ENCODE measurements around the gene SNX25.
"Not testable (repeated sequence)": the region's sequence is repeated elsewhere in the genome, so short reads cannot be mapped to it uniquely, and the experiment has no call there.

The SNX25 gene

DNA sequence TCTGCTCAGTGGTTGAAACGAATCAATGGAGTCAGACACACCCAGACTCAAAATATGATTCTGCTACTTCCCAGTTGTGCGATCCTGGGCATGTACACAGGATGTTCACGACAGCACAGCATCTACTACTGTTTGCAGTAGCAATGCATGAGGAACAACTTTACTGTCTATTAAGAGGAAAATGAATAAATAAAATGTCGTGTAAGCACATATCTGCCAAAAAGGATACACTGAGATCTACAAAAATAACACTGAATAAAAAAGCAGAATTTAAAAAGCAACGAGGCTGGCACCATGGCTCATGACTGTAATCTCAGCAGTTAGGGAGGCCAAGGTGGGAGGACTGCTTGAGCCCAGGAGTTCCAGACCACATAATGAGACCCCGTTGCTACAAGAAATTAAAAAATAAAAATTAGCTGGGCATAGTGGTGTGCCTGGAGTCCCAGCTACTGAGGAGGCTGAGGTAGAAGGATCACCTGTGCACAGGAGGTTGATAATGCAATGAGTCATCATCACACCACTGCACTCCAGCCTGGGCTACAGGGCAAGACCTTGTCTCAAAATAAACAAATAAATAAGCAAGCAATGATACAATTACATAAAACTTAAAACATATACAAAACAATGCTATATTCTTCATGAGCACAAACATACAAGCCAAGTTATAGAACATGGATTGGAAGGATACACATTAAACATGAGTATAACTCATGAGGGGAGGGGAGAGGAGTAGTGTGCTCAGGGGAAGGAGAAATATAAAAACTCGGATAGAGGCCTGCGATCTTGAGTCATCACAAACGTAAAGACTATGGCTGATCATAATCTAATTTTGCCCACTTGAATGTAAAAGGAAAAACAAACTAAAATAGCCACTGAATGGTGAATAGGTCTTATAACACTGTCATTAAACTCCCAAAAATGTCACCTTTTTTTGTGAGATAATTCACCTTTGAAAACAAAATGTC, 14.2 kb upstream of the SNX25 start:
- no peak for TF ChIP-seq CTCF (IDR thresholded peaks at IDR 0.05; ENCODE audit: borderline replicate concordance, control extremely low read depth, extremely low read depth, insufficient read depth, missing control alignments)
- in situ Hi-C loops (cut with MboI; ENCODE audit: low sequenced_read_pairs, unreplicated experiment) = no loop called here
- no peak for DNase-seq (ENCODE audit: low spot score)

- no peak for TF ChIP-seq CTCF (IDR thresholded peaks at IDR 0.05; ENCODE audit: borderline replicate concordance, control extremely low read depth, extremely low read depth, insufficient read depth, missing control alignments)
- in situ Hi-C loops (cut with MboI; ENCODE audit: low sequenced_read_pairs, unreplicated experiment) = no loop called here
- DNase-seq (ENCODE audit: low spot score) = no peak
Observed at GRCh38 chr4:185196437-185196836, 13.0 kb upstream of the SNX25 start.

GRCh38 chr4:185198189-185198588, 11.2 kb upstream of the SNX25 start:
- DNase-seq (ENCODE audit: low spot score); in situ Hi-C loops (cut with MboI; ENCODE audit: low sequenced_read_pairs, unreplicated experiment): not testable (repeated sequence)

DNA sequence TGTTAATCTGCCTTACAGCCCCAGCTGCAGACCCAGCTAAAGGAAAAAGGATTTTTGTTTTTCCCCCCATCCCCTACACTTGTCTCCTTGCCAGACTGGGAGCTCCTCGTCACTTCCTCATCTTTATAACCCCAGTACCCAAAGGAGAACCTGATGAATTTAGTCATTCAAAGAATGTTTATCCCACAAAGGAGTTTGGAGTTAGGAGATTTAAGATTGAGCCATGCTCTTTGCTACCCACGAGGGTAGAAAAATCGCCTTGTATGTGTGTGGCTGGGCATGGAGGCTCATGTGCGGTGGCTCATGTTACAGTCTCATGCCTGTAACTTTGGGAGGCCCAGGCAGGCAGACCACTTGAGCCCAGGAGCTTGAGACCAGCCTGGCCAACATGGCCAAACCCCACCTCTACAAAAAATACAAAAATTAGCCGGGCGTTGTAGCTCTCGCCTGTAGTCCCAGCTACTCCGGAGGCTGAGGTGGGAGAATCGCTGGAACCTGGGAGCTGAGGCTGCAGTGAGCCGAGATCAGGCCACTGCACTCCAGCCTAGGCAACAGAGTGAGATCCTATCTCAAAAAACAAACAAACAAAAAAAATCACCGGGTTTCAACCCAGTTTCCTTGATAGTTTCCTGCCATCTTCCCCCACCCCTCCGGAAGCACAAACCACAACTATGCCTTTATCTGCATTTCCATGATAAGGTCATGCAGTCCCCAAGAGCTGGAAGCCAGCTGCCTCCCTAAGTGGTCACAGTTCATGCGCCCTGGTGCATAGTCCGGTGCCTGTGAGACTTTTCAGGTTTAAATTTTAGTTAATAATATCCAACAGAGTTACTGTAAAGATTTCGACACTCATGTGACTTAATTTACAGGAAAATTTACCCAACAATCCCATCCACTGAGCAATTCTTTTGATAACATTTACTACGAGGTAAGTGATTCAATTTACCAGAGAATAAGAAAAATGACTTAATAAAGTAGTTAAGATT, 7.1 kb upstream of the SNX25 start:
- DNase-seq (ENCODE audit: low spot score) = no peak
- TF ChIP-seq CTCF (IDR thresholded peaks at IDR 0.05; ENCODE audit: borderline replicate concordance, control extremely low read depth, extremely low read depth, insufficient read depth, missing control alignments) = no peak
- in situ Hi-C loops (cut with MboI; ENCODE audit: low sequenced_read_pairs, unreplicated experiment) = loop anchor here (10.0 kb wide), 1 partner anchor 103 kb away; no protein-coding TSS in a partner anchor

DNA sequence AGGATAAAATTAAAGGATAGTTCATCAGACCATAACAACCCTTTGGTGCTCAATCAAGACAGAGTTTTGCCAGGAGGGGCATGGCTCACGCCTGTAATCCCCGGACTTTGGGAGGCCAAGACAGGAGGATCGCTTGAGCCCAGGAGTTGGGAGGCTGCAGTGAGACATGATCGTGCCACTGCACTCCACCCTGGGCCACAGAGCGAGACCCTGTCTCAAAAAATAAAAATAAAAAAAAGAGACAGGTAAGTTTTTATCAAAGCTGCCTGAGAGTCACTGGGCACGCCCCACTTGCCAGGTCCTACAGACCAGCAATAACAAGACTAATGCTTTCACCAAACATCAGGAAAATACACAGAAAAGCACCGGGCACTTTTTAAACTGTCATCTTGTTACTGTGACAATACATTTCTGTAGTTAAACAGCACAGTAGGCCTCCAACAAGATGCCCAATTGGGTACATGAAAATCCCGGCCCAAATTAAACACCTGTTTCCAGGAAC, 6.4 kb upstream of the SNX25 start:
- no peak for DNase-seq (ENCODE audit: low spot score)
- in situ Hi-C loops (cut with MboI; ENCODE audit: low sequenced_read_pairs, unreplicated experiment) = loop anchor here (10.0 kb wide), 1 partner anchor 102 kb away; no protein-coding TSS in a partner anchor
- no peak for TF ChIP-seq CTCF (IDR thresholded peaks at IDR 0.05; ENCODE audit: borderline replicate concordance, control extremely low read depth, extremely low read depth, insufficient read depth, missing control alignments)

DNA sequence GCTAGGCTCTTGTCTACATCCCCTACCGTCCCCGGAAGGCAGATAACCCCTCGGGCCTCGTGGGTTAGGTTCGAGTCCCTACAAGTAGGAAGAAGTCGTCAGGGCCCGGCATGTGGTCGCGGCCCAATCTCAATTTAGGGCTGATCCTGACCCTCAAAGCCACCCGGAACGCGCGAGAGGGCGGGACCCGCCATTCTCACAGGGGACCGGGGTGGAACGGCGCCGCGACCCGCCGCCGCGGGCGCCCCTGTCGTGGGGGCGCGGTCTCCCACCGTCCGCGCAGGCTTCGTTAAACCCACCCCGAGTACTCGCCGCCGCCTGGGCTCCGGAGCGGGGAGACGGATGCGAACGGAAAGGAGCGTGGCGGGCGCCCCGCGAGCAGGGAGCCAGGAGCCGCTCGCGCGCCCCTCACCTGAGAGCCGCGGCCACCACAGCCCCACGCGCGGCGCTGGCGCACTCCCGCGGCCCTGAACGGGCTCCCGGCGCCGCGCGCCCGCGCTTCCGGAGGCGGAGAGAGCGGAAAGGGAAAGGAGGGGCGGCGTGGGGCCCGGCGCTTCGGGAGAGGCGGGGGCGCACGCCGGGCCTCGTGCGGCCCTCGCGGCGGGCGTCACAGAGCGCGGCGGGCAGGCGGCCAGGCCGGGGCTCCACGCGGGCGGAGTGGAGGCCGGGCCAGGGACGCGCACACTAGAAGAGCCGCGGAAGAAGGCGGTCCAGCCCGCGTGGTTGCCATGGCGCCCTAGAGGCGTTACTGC, 5.7 kb upstream of the SNX25 start, which contains the start of gene CFAP97:
Gene CFAP97 (minus strand): TSS at position 515 of the 752 bp plus-strand sequence. CDS start 12,804 bp downstream, outside the sequence.
- no peak for TF ChIP-seq CTCF (IDR thresholded peaks at IDR 0.05; ENCODE audit: borderline replicate concordance, control extremely low read depth, extremely low read depth, insufficient read depth, missing control alignments)
- in situ Hi-C loops (cut with MboI; ENCODE audit: low sequenced_read_pairs, unreplicated experiment) = loop anchor here (10.0 kb wide), 1 partner anchor 101 kb away; no protein-coding TSS in a partner anchor
- DNase-seq (ENCODE audit: low spot score) = peak; percentile 86
